Measurements from ENCODE around the gene TRAPPC5. TPM values are rescaled to one million over a fixed set of nuclear protein-coding genes. Genes with fewer than 3 reads are reported as not detected.
"Not testable (repeated sequence)": the region's sequence is repeated elsewhere in the genome, so short reads cannot be mapped to it uniquely, and the experiment has no call there.

The TRAPPC5 gene
- total and polyA plus RNA-seq, 2 experiments from 2014 or later, result 78.3 to 252 TPM

DNA sequence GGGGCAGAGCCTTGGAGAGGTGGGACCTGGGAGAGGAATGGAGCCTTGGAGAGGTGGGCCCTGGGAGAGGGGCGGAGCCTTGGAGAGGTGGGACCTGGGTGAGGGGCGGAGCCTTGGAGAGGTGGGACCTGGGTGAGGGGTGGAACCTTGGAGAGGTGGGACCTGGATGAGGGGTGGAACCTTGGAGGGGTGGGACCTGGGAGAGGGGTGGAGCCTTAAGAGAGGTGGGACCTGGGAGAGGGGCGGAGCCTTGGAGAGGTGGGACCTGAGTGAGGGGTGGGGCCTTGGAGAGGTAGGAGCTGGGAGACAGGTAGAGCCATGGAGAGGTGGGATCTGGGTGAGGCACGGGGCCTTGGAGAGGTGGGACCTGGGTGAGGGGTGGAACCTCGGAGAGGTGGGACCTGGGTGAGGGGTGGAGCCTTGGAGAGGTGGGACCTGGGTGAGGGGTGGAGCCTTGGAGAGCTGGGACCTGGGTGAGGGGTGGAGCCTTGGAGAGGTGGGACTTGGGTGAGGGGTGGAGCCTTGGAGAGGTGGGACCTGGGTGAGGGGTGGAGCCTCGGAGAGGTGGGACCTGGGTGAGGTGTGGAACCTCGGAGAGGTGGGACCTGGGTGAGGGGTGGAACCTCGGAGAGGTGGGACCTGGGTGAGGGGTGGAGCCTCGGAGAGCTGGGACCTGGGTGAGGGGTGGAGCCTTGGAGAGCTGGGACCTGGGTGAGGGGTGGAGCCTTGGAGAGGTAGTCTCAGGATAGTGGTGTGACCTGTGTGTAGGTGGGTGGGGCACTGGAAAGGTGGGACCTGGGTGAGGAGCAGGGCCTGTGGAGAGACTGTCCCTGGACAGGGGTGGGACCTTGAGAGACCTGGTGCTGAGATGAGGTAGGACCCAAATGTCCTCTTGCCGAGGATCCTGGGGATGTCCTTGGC lies 36.7 kb upstream of the TRAPPC5 start:
- peak; percentile 34; the same call in 2 of the 3 replicates for ATAC-seq
- not testable (repeated sequence) for H3K36me3 Mint-ChIP-seq (ENCODE audit: low read depth); H4K20me1 ChIP-seq (replicated peaks; ENCODE audit: insufficient read depth); H3K9me3 Mint-ChIP-seq; H3K4me3 ChIP-seq; H3K9me2 ChIP-seq (ENCODE audit: insufficient read depth); H3K79me2 ChIP-seq (replicated peaks; ENCODE audit: insufficient read depth); H3F3A ChIP-seq (replicated peaks; ENCODE audit: low read depth); H3K27ac ChIP-seq (ENCODE audit: low read depth); H3K4me1 ChIP-seq (ENCODE audit: insufficient read depth); H3K36me3 ChIP-seq (ENCODE audit: insufficient read depth); H3K27ac Mint-ChIP-seq; H2AFZ ChIP-seq; H3K4me3 Mint-ChIP-seq; H3K4me1 Mint-ChIP-seq; H3K27me3 ChIP-seq (ENCODE audit: insufficient read depth); H3K4me2 ChIP-seq
- peak; percentile 72 for DNase-seq (ENCODE audit: low spot score)
- peaks cover 11% of the 10 kb centered on the region for H3K27me3 Mint-ChIP-seq (ENCODE audit: insufficient read depth, low read depth, poor library complexity)

GRCh38 chr19:7644550-7644877 lies 36.1 kb upstream of the TRAPPC5 start:
- no peak for ATAC-seq
- H3K36me3 Mint-ChIP-seq (ENCODE audit: low read depth), result peaks cover 3% of the 10 kb centered on the region; the same call in 1 of the 3 replicates
- no peaks in the 10 kb centered on the region for H3K4me1 Mint-ChIP-seq
- no peak overlapping the region for H3K4me3 ChIP-seq
- no peaks in the 10 kb centered on the region for H3K4me1 ChIP-seq (ENCODE audit: insufficient read depth)
- no peak overlapping the region for H2AFZ ChIP-seq
- peaks cover 8% of the 10 kb centered on the region for H3K27me3 Mint-ChIP-seq (ENCODE audit: insufficient read depth, low read depth, poor library complexity)
- DNase-seq (ENCODE audit: low spot score), result no peak
- H3K4me3 Mint-ChIP-seq, result no peak overlapping the region
- no peaks in the 10 kb centered on the region for H3K79me2 ChIP-seq (replicated peaks; ENCODE audit: insufficient read depth)
- no peak overlapping the region for H3K27ac ChIP-seq (ENCODE audit: low read depth)
- no peak overlapping the region for H3K27ac Mint-ChIP-seq
- no peaks in the 10 kb centered on the region for H3K9me2 ChIP-seq (ENCODE audit: insufficient read depth)
- H4K20me1 ChIP-seq (replicated peaks; ENCODE audit: insufficient read depth), result no peaks in the 10 kb centered on the region; the same call in 1 of the 2 replicates
- no peaks in the 10 kb centered on the region for H3K27me3 ChIP-seq (ENCODE audit: insufficient read depth)
- H3F3A ChIP-seq (replicated peaks; ENCODE audit: low read depth), result peaks cover 9% of the 10 kb centered on the region
- no peak overlapping the region for H3K4me2 ChIP-seq
- no peaks in the 10 kb centered on the region for H3K36me3 ChIP-seq (ENCODE audit: insufficient read depth)
- H3K9me3 Mint-ChIP-seq, result no peaks in the 10 kb centered on the region; the same call in 2 of the 3 replicates
- TF ChIP-seq ZNF331 (CRISPR knock-in tag; IDR thresholded peaks at IDR 0.05; ENCODE audit: low read depth) (no peak), ZNF114 (CRISPR knock-in tag; IDR thresholded peaks at IDR 0.05) (no peak), POLR2AphosphoS5 (IDR thresholded peaks at IDR 0.05; ENCODE audit: low read depth) (no peak), CREB1 (CRISPR knock-in tag; IDR thresholded peaks at IDR 0.05; ENCODE audit: low read depth) (no peak), ETS1 (IDR thresholded peaks at IDR 0.05) (no peak), EZH2 (IDR thresholded peaks at IDR 0.05; ENCODE audit: low read depth, unreplicated experiment) (no peak), NANOG (IDR thresholded peaks at IDR 0.05; ENCODE audit: borderline replicate concordance) (no peak), JUNB (IDR thresholded peaks at IDR 0.05; ENCODE audit: unreplicated experiment) (no peak)
- TF ChIP-seq, protein P1, sequence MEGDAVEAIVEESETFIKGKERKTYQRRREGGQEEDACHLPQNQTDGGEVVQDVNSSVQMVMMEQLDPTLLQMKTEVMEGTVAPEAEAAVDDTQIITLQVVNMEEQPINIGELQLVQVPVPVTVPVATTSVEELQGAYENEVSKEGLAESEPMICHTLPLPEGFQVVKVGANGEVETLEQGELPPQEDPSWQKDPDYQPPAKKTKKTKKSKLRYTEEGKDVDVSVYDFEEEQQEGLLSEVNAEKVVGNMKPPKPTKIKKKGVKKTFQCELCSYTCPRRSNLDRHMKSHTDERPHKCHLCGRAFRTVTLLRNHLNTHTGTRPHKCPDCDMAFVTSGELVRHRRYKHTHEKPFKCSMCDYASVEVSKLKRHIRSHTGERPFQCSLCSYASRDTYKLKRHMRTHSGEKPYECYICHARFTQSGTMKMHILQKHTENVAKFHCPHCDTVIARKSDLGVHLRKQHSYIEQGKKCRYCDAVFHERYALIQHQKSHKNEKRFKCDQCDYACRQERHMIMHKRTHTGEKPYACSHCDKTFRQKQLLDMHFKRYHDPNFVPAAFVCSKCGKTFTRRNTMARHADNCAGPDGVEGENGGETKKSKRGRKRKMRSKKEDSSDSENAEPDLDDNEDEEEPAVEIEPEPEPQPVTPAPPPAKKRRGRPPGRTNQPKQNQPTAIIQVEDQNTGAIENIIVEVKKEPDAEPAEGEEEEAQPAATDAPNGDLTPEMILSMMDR (conservative IDR thresholded peaks at IDR 0.05; ENCODE audit: low read depth in 2 of 2), result no peak
- TF ChIP-seq, protein P2, sequence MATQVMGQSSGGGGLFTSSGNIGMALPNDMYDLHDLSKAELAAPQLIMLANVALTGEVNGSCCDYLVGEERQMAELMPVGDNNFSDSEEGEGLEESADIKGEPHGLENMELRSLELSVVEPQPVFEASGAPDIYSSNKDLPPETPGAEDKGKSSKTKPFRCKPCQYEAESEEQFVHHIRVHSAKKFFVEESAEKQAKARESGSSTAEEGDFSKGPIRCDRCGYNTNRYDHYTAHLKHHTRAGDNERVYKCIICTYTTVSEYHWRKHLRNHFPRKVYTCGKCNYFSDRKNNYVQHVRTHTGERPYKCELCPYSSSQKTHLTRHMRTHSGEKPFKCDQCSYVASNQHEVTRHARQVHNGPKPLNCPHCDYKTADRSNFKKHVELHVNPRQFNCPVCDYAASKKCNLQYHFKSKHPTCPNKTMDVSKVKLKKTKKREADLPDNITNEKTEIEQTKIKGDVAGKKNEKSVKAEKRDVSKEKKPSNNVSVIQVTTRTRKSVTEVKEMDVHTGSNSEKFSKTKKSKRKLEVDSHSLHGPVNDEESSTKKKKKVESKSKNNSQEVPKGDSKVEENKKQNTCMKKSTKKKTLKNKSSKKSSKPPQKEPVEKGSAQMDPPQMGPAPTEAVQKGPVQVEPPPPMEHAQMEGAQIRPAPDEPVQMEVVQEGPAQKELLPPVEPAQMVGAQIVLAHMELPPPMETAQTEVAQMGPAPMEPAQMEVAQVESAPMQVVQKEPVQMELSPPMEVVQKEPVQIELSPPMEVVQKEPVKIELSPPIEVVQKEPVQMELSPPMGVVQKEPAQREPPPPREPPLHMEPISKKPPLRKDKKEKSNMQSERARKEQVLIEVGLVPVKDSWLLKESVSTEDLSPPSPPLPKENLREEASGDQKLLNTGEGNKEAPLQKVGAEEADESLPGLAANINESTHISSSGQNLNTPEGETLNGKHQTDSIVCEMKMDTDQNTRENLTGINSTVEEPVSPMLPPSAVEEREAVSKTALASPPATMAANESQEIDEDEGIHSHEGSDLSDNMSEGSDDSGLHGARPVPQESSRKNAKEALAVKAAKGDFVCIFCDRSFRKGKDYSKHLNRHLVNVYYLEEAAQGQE (IDR thresholded peaks at IDR 0.05; ENCODE audit: unreplicated experiment), result no peak
